IMR-90 (cell line): ENCODE results near the gene ROMO1. TPM values are rescaled to one million over a fixed set of nuclear protein-coding genes. Genes with fewer than 3 reads are reported as not detected.

Experiments used
- ATAC-seq: fragments of 200-7000 bp; cut with Tn5 transposase; 2 replicates; pipeline ENCODE4 v1.9.1; 2020; ENCODE audit warnings: low read depth, mild to moderate bottlenecking, moderate library complexity
- BruUV-seq: library from RNA; stranded (reverse); fragments of 400-500 nt; replicated peaks from 2 replicates; lab custom pipeline; 2021; lab: Mats Ljungman, UMichigan
- CTCF ChIA-PET: fragments of 300-600 bp; formaldehyde crosslinking; extraction: SDS; loops from one replicate; lab custom pipeline; 2021; ENCODE audit warnings: antibody characterized with exemption; lab: Yijun Ruan, JAX
- POLR2A ChIA-PET: fragments of 300-600 bp; sonication (Branson Sonifier 250); formaldehyde crosslinking; loops from one replicate; lab custom pipeline; 2022; ENCODE audit warnings: antibody characterized with exemption; ENCODE audit not compliant: unreplicated experiment; lab: Charles Lee
- DNase-seq: peaks from one replicate; pipeline ENCODE4 v3.0.0; 2013
- H2AFZ ChIP-seq: replicated peaks from 2 replicates; pipeline ENCODE3; 2013; ENCODE audit warnings: low read length, mild to moderate bottlenecking; ENCODE audit not compliant: poor library complexity
- H2AK5ac ChIP-seq: 2 replicates; pipeline ENCODE4 v1.6.1; 2013; ENCODE audit warnings: low read depth, low read length, inconsistent platforms
- H2AK9ac ChIP-seq: replicated peaks from 2 replicates; pipeline ENCODE3; 2013; ENCODE audit warnings: mild to moderate bottlenecking, low read depth, low read length, moderate library complexity; ENCODE audit not compliant: poor library complexity
- H2BK120ac ChIP-seq: 2 replicates; pipeline ENCODE4 v1.6.1; 2013; ENCODE audit warnings: low read depth, low read length, inconsistent platforms
- H2BK15ac ChIP-seq: 3 replicates; pipeline ENCODE4 v1.6.1; 2013; ENCODE audit warnings: low read depth, low read length, inconsistent platforms
- H2BK20ac ChIP-seq: 2 replicates; pipeline ENCODE4 v1.6.1; 2013; ENCODE audit warnings: low read depth, mild to moderate bottlenecking, inconsistent platforms, low read length, moderate library complexity
- H2BK5ac ChIP-seq: 2 replicates; pipeline ENCODE4 v1.6.1; 2013; ENCODE audit warnings: mild to moderate bottlenecking, low read depth, low read length, inconsistent platforms; ENCODE audit not compliant: poor library complexity, severe bottlenecking
- H3K14ac ChIP-seq: replicated peaks from 2 replicates; pipeline ENCODE4 v1.6.1; 2013; ENCODE audit warnings: low read depth, low read length, inconsistent platforms
- H3K18ac ChIP-seq: 2 replicates; pipeline ENCODE4 v1.6.1; 2013; ENCODE audit warnings: low read depth, low read length, control low read depth
- H3K23ac ChIP-seq: 2 replicates; pipeline ENCODE4 v1.6.1; 2013; ENCODE audit warnings: low read depth, low read length, inconsistent platforms
- H3K27ac ChIP-seq: 2 replicates; pipeline ENCODE4 v1.5.1; 2013; ENCODE audit warnings: mild to moderate bottlenecking, control low read depth, low read length; ENCODE audit not compliant: insufficient read depth
- H3K27me3 ChIP-seq: 2 replicates; pipeline ENCODE4 v1.6.1; 2013; ENCODE audit warnings: low read length; ENCODE audit not compliant: control insufficient read depth, insufficient read depth
- H3K36me3 ChIP-seq: 2 replicates; pipeline ENCODE4 v1.6.1; 2013; ENCODE audit warnings: low read length, mixed read lengths; ENCODE audit not compliant: control insufficient read depth, insufficient read depth
- H3K4ac ChIP-seq: 2 replicates; pipeline ENCODE4 v1.6.1; 2013; ENCODE audit warnings: low read depth, low read length, inconsistent platforms
- H3K4me1 ChIP-seq: 2 replicates; pipeline ENCODE4 v1.6.1; 2013; ENCODE audit warnings: low read length, mixed read lengths; ENCODE audit not compliant: control insufficient read depth, insufficient read depth
- H3K4me2 ChIP-seq: 2 replicates; pipeline ENCODE4 v1.6.1; 2013; ENCODE audit warnings: low read depth, mild to moderate bottlenecking, control low read depth, low read length, moderate library complexity
- H3K4me3 ChIP-seq: 2 replicates; pipeline ENCODE4 v1.5.1; 2013; ENCODE audit warnings: low read depth, mild to moderate bottlenecking, control low read depth, low read length, moderate library complexity; ENCODE audit not compliant: insufficient read depth
- H3K56ac ChIP-seq: 2 replicates; pipeline ENCODE4 v1.6.1; 2013; ENCODE audit warnings: low read length, inconsistent platforms; ENCODE audit not compliant: insufficient read depth; ENCODE audit errors: extremely low read depth
- H3K79me1 ChIP-seq, 2 experiments: 2 replicates each; pipeline ENCODE4 v1.6.1; 2013; ENCODE audit warnings: low read length in 2 of 2, inconsistent platforms in 1 of 2, low read depth in 1 of 2
- H3K9ac ChIP-seq: 2 replicates; pipeline ENCODE4 v1.6.1; 2013; ENCODE audit warnings: low read depth, low read length, control low read depth
- H3K9me1 ChIP-seq: 2 replicates; pipeline ENCODE4 v1.6.1; 2013; ENCODE audit warnings: low read length, inconsistent platforms; ENCODE audit not compliant: insufficient read depth
- H3K9me3 ChIP-seq: 2 replicates; pipeline ENCODE4 v1.6.1; 2013; ENCODE audit warnings: low read length; ENCODE audit not compliant: control insufficient read depth, insufficient read depth
- H4K20me1 ChIP-seq: 2 replicates; pipeline ENCODE4 v1.6.1; 2013; ENCODE audit warnings: low read length, inconsistent platforms; ENCODE audit not compliant: insufficient read depth
- H4K5ac ChIP-seq: 2 replicates; pipeline ENCODE4 v1.6.1; 2013; ENCODE audit warnings: mild to moderate bottlenecking, low read depth, low read length, control low read depth
- H4K8ac ChIP-seq, 2 experiments: 2 replicates each; pipeline ENCODE4 v1.6.1; 2013; ENCODE audit warnings: low read depth in 2 of 2, low read length in 2 of 2, control low read depth in 1 of 2, inconsistent platforms in 1 of 2
- H4K91ac ChIP-seq: 2 replicates; pipeline ENCODE4 v1.6.1; 2013; ENCODE audit warnings: low read depth, low read length, inconsistent platforms; ENCODE audit not compliant: insufficient read depth
- CHD1 ChIP-seq: IDR thresholded peaks from 2 replicates; pipeline ENCODE4 v1.6.1; 2012; ENCODE audit warnings: low read depth, low read length, improper control_type of control experiment
- CTCF ChIP-seq: conservative IDR thresholded peaks from 2 replicates; pipeline ENCODE4 v1.5.1; 2012; ENCODE audit warnings: mild to moderate bottlenecking, low read depth, low read length, improper control_type of control experiment
- FOS ChIP-seq: fragments of 150-350 bp; IDR thresholded peaks from 2 replicates; pipeline ENCODE4 v1.6.1; 2016; ENCODE audit warnings: low read depth, low read length
- MXI1 ChIP-seq: IDR thresholded peaks from 2 replicates; pipeline ENCODE4 v1.6.1; 2012; ENCODE audit warnings: low read depth, mild to moderate bottlenecking, low read length, moderate library complexity, borderline replicate concordance
- RAD21 ChIP-seq: IDR thresholded peaks from 2 replicates; pipeline ENCODE4 v1.6.1; 2012; ENCODE audit warnings: low read length, improper control_type of control experiment
- RFX5 ChIP-seq: IDR thresholded peaks from 2 replicates; pipeline ENCODE4 v1.8.0; 2012; ENCODE audit warnings: low read depth, mild to moderate bottlenecking, low read length, moderate library complexity
- WGBS, 2 experiments: methylation state at CpG; one replicate each; pipeline versions ENCODE4 v1.1.5 to v1.1.7; 2013; ENCODE audit warnings: missing lambda C conversion rate in 2 of 2; ENCODE audit not compliant: insufficient read length in 1 of 2; ENCODE audit errors: extremely low coverage in 2 of 2; 5-methylcytosine and 5-hydroxymethylcytosine counted together
- dilution Hi-C: fragments of 300-500 bp; cut with HindIII; formaldehyde crosslinking; loops from one replicate; pipeline ENCODE4 v1.14.3; 2018; ENCODE audit warnings: low sequenced_read_pairs; ENCODE audit not compliant: unreplicated experiment
- in situ Hi-C: fragments of 300-500 bp; cut with MboI; formaldehyde crosslinking; loops from 3 replicates; pipeline ENCODE4 v1.14.3; 2019; ENCODE audit warnings: low sequenced_read_pairs, inconsistent platforms, mixed read lengths
- intact Hi-C: fragments of 100-400 bp; cut with micrococcal nuclease; formaldehyde crosslinking; loops from 2 replicates; pipeline ENCODE4 v1.10.0; 2022
- polyA plus RNA-seq, 3 experiments: library from polyadenylated mRNA; depleted of rRNA; stranded (reverse); fragments of >200 nt; gene quantifications; 2 replicates each; pipeline ENCODE4 v1.2.3, GENCODE V29; 2012; ENCODE audit warnings: low replicate concordance in 1 of 3
- total RNA-seq: library from RNA; depleted of rRNA; stranded (reverse); fragments of >200 nt; gene quantifications from 2 replicates; pipeline ENCODE4 v1.2.3, GENCODE V29; 2012

The ROMO1 gene
- total and polyA plus RNA-seq, 2 of the 4 experiments (the other 2 are of a cell fraction): 223 to 555 TPM

GRCh38 chr20:35715652-35716051, 16.4 kb downstream of the ROMO1 start:
- Histone ChIP-seq H2AK5ac (no peak overlapping the region), H3K36me3 (peaks cover 81% of the 10 kb centered on the region), H3K4ac (no peak overlapping the region), H2BK5ac (no peak overlapping the region), H3K9me1 (peaks cover 9% of the 10 kb centered on the region), H3K9me3 (no peaks in the 10 kb centered on the region), H4K8ac (no peak overlapping the region), H3K4me3 (no peak overlapping the region), H3K27me3 (no peaks in the 10 kb centered on the region), H3K79me1 (peaks cover 32 to 75% of the 10 kb centered on the region in 2 experiments), H3K4me2 (no peak overlapping the region), H3K23ac (no peak overlapping the region), H2BK15ac (no peak overlapping the region), H3K9ac (no peak overlapping the region), H2AK9ac (no peak overlapping the region), H3K27ac (no peak overlapping the region), H4K20me1 (peaks cover 92% of the 10 kb centered on the region), H3K14ac (no peak overlapping the region), H2BK20ac (no peak overlapping the region), H3K4me1 (no peaks in the 10 kb centered on the region), H3K56ac (no peak overlapping the region), H4K5ac (no peak overlapping the region), H2AFZ (no peak overlapping the region), H3K18ac (no peak overlapping the region), H2BK120ac (no peak overlapping the region), H4K91ac (no peak overlapping the region)
- TF ChIP-seq MXI1: no peak
- TF ChIP-seq FOS: no peak
- TF ChIP-seq CHD1: no peak
- no peak for TF ChIP-seq CTCF
- no peak for TF ChIP-seq RAD21
- no peak for TF ChIP-seq RFX5
- ATAC-seq (no peak), DNase-seq (no peak)
- intact Hi-C loops: no loop called here
- CTCF ChIA-PET: interaction anchor here (0.7 kb wide), 1 partner anchor 18 kb away, joined by 3 read pairs; no protein-coding TSS in a partner anchor
- no CpG with 5 or more reads among the region's 2 CpGs for WGBS, 2 experiments
- in situ Hi-C loops: no loop called here
- POLR2A ChIA-PET: no interaction called here
- dilution Hi-C loops: no loop called here
- no TSS peak for BruUV-seq
